Measurements from ENCODE around the gene PTF1A. TPM values are rescaled to one million over a fixed set of nuclear protein-coding genes. Genes with fewer than 3 reads are reported as not detected.

Gene PTF1A
- total and polyA plus RNA-seq, 8 donors, result 0.35 to 3.4 (median 0.93) TPM; not detected in 4

GRCh38 chr10:23150091-23150490 lies 42.0 kb upstream of the PTF1A start:
- Histone ChIP-seq H3K36me3 (no peaks in the 10 kb centered on the region), H3K27me3 (peaks cover 0 to 6% (median 0%) of the 10 kb centered on the region in 3 donors), H3K4me1 (no peaks in the 10 kb centered on the region), H3K9me3 (no peaks in the 10 kb centered on the region), H3K4me3 (no peak overlapping the region), H3K27ac (no peak overlapping the region)
- TF ChIP-seq CTCF (IDR thresholded peaks at IDR 0.05), result no peak
- no peak for TF ChIP-seq POLR2A (IDR thresholded peaks at IDR 0.05)
- no peak for TF ChIP-seq EP300 (IDR thresholded peaks at IDR 0.05)
- no peak for TF ChIP-seq POLR2AphosphoS5 (IDR thresholded peaks at IDR 0.05)
- intact Hi-C loops (cut with DNase I; ENCODE audit: low total_unique reads), result no loop called here
- no peak for DNase-seq
- 78 to 93% (median 86%) methylated on average over 4 of the region's 4 CpGs for WGBS, 5 donors

- Histone ChIP-seq H3K4me3 (no peak overlapping the region), H3K27me3 (peaks cover 0 to 6% (median 0%) of the 10 kb centered on the region in 3 donors), H3K9me3 (no peaks in the 10 kb centered on the region), H3K27ac (no peak overlapping the region), H3K4me1 (no peaks in the 10 kb centered on the region), H3K36me3 (no peaks in the 10 kb centered on the region)
- TF ChIP-seq EP300 (IDR thresholded peaks at IDR 0.05) (no peak), POLR2A (IDR thresholded peaks at IDR 0.05) (no peak), CTCF (IDR thresholded peaks at IDR 0.05) (no peak), POLR2AphosphoS5 (IDR thresholded peaks at IDR 0.05) (no peak)
- intact Hi-C loops (cut with DNase I; ENCODE audit: low total_unique reads), result no loop called here
- 61 to 77% (median 75%) methylated on average over 12 of the region's 12 CpGs for WGBS, 5 donors
- no peak for DNase-seq
These were observed 41.5 kb upstream of the PTF1A start for GRCh38 chr10:23150610-23151009.

- 68 to 79% (median 78%) methylated on average over 7 of the region's 7 CpGs for WGBS, 5 donors
These were observed 41.0 kb upstream of the PTF1A start for GRCh38 chr10:23151071-23151470.

GRCh38 chr10:23155169-23155568 lies 36.9 kb upstream of the PTF1A start:
- no peak overlapping the region for H3K27ac ChIP-seq
- no peak overlapping the region for H3K4me3 ChIP-seq
- no peak for DNase-seq
- intact Hi-C loops (cut with DNase I; ENCODE audit: low total_unique reads), result no loop called here
- peaks cover 0 to 9% (median 6%) of the 10 kb centered on the region in 4 donors for H3K4me1 ChIP-seq
- TF ChIP-seq POLR2AphosphoS5 (IDR thresholded peaks at IDR 0.05) (no peak), EP300 (IDR thresholded peaks at IDR 0.05) (no peak), CTCF (IDR thresholded peaks at IDR 0.05) (no peak), POLR2A (IDR thresholded peaks at IDR 0.05) (no peak)
- H3K9me3 ChIP-seq, result no peaks in the 10 kb centered on the region
- H3K36me3 ChIP-seq, result no peaks in the 10 kb centered on the region
- H3K27me3 ChIP-seq, result peaks cover 0 to 24% (median 0%) of the 10 kb centered on the region in 3 donors
- 72 to 85% (median 77%) methylated on average over 7 of the region's 7 CpGs for WGBS, 5 donors

More at GRCh38 chr10:23151071-23151470, 41.0 kb upstream of the PTF1A start:
- H3K27ac ChIP-seq, result no peak overlapping the region
- DNase-seq, result no peak
- H3K4me1 ChIP-seq, result no peaks in the 10 kb centered on the region
- intact Hi-C loops (cut with DNase I; ENCODE audit: low total_unique reads), result no loop called here
- H3K27me3 ChIP-seq, result peaks cover 0 to 2% (median 0%) of the 10 kb centered on the region in 3 donors
- H3K4me3 ChIP-seq, result no peak overlapping the region
- no peak for TF ChIP-seq CTCF (IDR thresholded peaks at IDR 0.05)
- TF ChIP-seq EP300 (IDR thresholded peaks at IDR 0.05), result no peak
- no peak for TF ChIP-seq POLR2AphosphoS5 (IDR thresholded peaks at IDR 0.05)
- TF ChIP-seq POLR2A (IDR thresholded peaks at IDR 0.05), result no peak
- H3K36me3 ChIP-seq, result no peaks in the 10 kb centered on the region
- H3K9me3 ChIP-seq, result no peaks in the 10 kb centered on the region
